K562 (cell line): ENCODE data around the gene SHISA6. TPM values are rescaled to one million over a fixed set of nuclear protein-coding genes. Genes with fewer than 3 reads are reported as not detected.

Experiments used
- ATF1 ChIP-seq, 2 experiments: fragments of 450-650 bp in 1 of 2; IDR thresholded peaks; 2 replicates each; pipeline ENCODE4 v1.6.1; 2016; ENCODE audit warnings: missing compliant biosample characterization in 1 of 2, missing genetic modification characterization in 1 of 2
- CREM ChIP-seq: IDR thresholded peaks from 2 replicates; pipeline ENCODE4 v1.6.1; 2014; ENCODE audit warnings: antibody characterized with exemption, low read depth
- DACH1 ChIP-seq: fragments of 450-650 bp; IDR thresholded peaks from 2 replicates; pipeline ENCODE4 v1.6.1; 2018; ENCODE audit not compliant: partially characterized antibody
- DMBX1 ChIP-seq: fragments of 250-450 bp; sonication (Bioruptor Pico); IDR thresholded peaks from 2 replicates; pipeline ENCODE4 v1.8.0; 2022; ENCODE audit warnings: inconsistent platforms, mild to moderate bottlenecking, moderate library complexity, borderline replicate concordance
- GABPB2 ChIP-seq: fragments of 250-450 bp; sonication (Bioruptor Pico); conservative IDR thresholded peaks from 2 replicates; pipeline ENCODE4 v1.5.1; 2021; ENCODE audit warnings: mild to moderate bottlenecking
- HSF4 ChIP-seq: fragments of 250-450 bp; sonication (Bioruptor Pico); IDR thresholded peaks from 2 replicates; pipeline ENCODE4 v2.1.2; 2022; ENCODE audit warnings: mild to moderate bottlenecking, moderate library complexity, borderline replicate concordance
- KDM4B ChIP-seq, 2 experiments: fragments of 450-650 bp in 1 of 2; sonication (generic) in 1 of 2; IDR thresholded peaks; 2 replicates each; pipeline ENCODE4 v1.6.1; 2016 to 2017; ENCODE audit warnings: borderline replicate concordance in 2 of 2, antibody characterized with exemption in 1 of 2, low read depth in 1 of 2, mild to moderate bottlenecking in 1 of 2
- MAFF ChIP-seq: IDR thresholded peaks from 2 replicates; pipeline ENCODE4 v1.6.1; 2012; ENCODE audit warnings: low read length, improper control_type of control experiment
- MEIS2 ChIP-seq: fragments of 450-650 bp; IDR thresholded peaks from 2 replicates; pipeline ENCODE4 v1.6.1; 2014; ENCODE audit warnings: mild to moderate bottlenecking; ENCODE audit not compliant: partially characterized antibody
- MYC ChIP-seq, 2 experiments: fragments of 250-450 bp in 1 of 2; sonication (Bioruptor Pico) in 1 of 2; IDR thresholded peaks; 2 replicates each; pipeline versions ENCODE4 v1.5.1 to v1.6.1; 2012 to 2021; ENCODE audit warnings: low read depth in 2 of 2, borderline replicate concordance in 1 of 2, improper control_type of control experiment in 1 of 2, low read length in 1 of 2, mild to moderate bottlenecking in 1 of 2, moderate library complexity in 1 of 2
- PHTF2 ChIP-seq: fragments of 250-450 bp; sonication (Bioruptor Pico); IDR thresholded peaks from 2 replicates; pipeline ENCODE4 v1.5.0; 2021; ENCODE audit warnings: mild to moderate bottlenecking
- POLR2A ChIP-seq: fragments of 450-650 bp; conservative IDR thresholded peaks from 2 replicates; pipeline ENCODE4 v1.6.1; 2016
- SAP30 ChIP-seq: fragments of 200-600 bp; sonication (generic); IDR thresholded peaks from 2 replicates; pipeline ENCODE4 v1.6.1; 2012; ENCODE audit warnings: borderline replicate concordance, low read depth, mild to moderate bottlenecking, moderate library complexity, low read length, control low read depth, inconsistent platforms; ENCODE audit not compliant: insufficient read depth, poor library complexity, severe bottlenecking
- ZKSCAN3 ChIP-seq: fragments of 250-450 bp; sonication (Bioruptor Pico); IDR thresholded peaks from 2 replicates; pipeline ENCODE4 v1.4.0; 2020
- polyA plus RNA-seq, 8 experiments: library from polyadenylated mRNA; depleted of rRNA in 4 of 8; stranded (reverse) in 5 of 8; unstranded in 3 of 8; fragments of >200 nt; fragmentation: Nextera tagmentation in 2 of 8; fragmentation: Illumina TruSeq in 1 of 8; extraction: Ambion mirVana in 2 of 8; extraction: Trizol in 1 of 8; gene quantifications; 2 replicates each; pipeline versions ENCODE4 v1.2.1 to v1.2.3, GENCODE V29; 2011 to 2014; ENCODE audit warnings: inconsistent platforms in 1 of 8, missing spikeins in 1 of 8
- total RNA-seq, 7 experiments: library from RNA; depleted of rRNA in 6 of 7; stranded (reverse); fragments of >200 nt in 6 of 7; fragmentation: Illumina TruSeq in 2 of 7; extraction: Trizol in 2 of 7; gene quantifications; 2 replicates each; pipeline versions ENCODE4 v1.2.1 to v1.2.3, GENCODE V29; 2011 to 2021; ENCODE audit warnings: low replicate concordance in 1 of 7

The SHISA6 gene
- total and polyA plus RNA-seq, 9 of the 15 experiments (the other 6 are each of a cell fraction or from before 2014, with no cell fraction given): not detected

- TF ChIP-seq CREM: 0 out of 2 replicates have a peak, but pooled peaks have one; percentile 8
- no peak for TF ChIP-seq ATF1 (CRISPR knock-in tag; IDR thresholded peaks at IDR 0.05)
- 0 out of 2 replicates have a peak, but pooled peaks have one; percentile 28 for TF ChIP-seq ATF1 (tag; IDR thresholded peaks at IDR 0.05)
- TF ChIP-seq HSF4 (CRISPR knock-in tag): no peak
- TF ChIP-seq SAP30: peak; percentile 56
- TF ChIP-seq DACH1: no peak
- no peak for TF ChIP-seq ZKSCAN3 (CRISPR knock-in tag)
- TF ChIP-seq MEIS2: no peak
- no peak for TF ChIP-seq GABPB2 (CRISPR knock-in tag)
- TF ChIP-seq MYC (IDR thresholded peaks at IDR 0.05; ENCODE audit: low read depth, low read length): no peak
- no peak for TF ChIP-seq MYC (CRISPR knock-in tag; IDR thresholded peaks at IDR 0.05; ENCODE audit: borderline replicate concordance, low read depth)
- no peak for TF ChIP-seq DMBX1
- TF ChIP-seq POLR2A: no peak
- TF ChIP-seq MAFF: no peak
- no peak for TF ChIP-seq KDM4B (IDR thresholded peaks at IDR 0.05; ENCODE audit: borderline replicate concordance in 2 of 2, low read depth in 1 of 2)
- TF ChIP-seq PHTF2 (CRISPR knock-in tag): no peak
These were observed 357.5 kb downstream of the SHISA6 start, which contains the start of gene DNAH9 (continued) for GRCh38 chr17:11598274-11599221.
